ENCODE data around the gene ITFG1. TPM values are rescaled to one million over a fixed set of nuclear protein-coding genes. Genes with fewer than 3 reads are reported as not detected.
A peak's percentile ranks its signal among the peaks of the same experiment; 100 is the strongest.

Gene ITFG1
- total and polyA plus RNA-seq, 9 of the 15 experiments (the other 6 are each of a cell fraction or from before 2014, with no cell fraction given): 17.1 to 83.5 (median 35.8) TPM

DNA sequence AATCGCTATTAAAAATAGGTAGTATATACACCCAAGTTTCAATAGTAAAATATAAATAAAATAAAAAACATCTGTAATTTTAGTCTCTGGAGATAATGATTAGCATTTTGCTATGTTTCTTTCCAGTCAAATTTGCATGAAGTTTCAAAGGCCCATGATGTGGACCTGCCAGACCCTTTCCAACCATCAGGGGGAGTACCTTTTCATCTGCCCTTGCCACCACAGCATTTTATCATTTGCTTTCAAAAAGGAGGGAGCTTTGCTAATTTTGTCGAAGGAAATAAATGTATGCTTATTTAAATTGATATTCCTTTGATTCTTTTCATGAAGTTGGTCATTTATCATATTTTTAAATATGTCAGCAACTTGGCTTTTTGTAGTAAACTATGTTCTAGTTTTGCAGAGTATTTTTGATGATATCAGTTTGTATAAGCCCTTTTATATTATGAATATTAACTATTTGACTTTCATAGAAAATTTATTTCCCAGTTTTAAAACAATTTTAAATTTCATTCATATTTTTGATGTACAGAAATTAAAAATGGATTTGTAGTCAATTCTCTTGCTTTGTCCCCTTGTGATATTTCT, 201.9 kb downstream of the ITFG1 start (continued):
- TF ChIP-seq REST (IDR thresholded peaks at IDR 0.05; ENCODE audit: borderline replicate concordance) (peak; percentile 34; the same call in 1 of the 2 replicates), REST (CRISPR knock-in tag; IDR thresholded peaks at IDR 0.05; ENCODE audit: low read depth) (no peak), NR2C2 (CRISPR knock-in tag; IDR thresholded peaks at IDR 0.05) (no peak), NR2C2 (tag; IDR thresholded peaks at IDR 0.05) (no peak), MGA (IDR thresholded peaks at IDR 0.05) (no peak), MAZ (CRISPR knock-in tag; conservative IDR thresholded peaks at IDR 0.05 in 1 of 2, IDR thresholded peaks at IDR 0.05 in 1 of 2) (no peak)
